ENCODE measurements around the gene ENPP3.
"Not testable (repeated sequence)": the region's sequence is repeated elsewhere in the genome, so short reads cannot be mapped to it uniquely, and the experiment has no call there.

ENPP3 gene

GRCh38 chr6:131685266-131685780, 48.2 kb downstream of the ENPP3 start:
- ATAC-seq (peak; percentile 81), DNase-seq (peak; percentile 23)

GRCh38 chr6:131687022-131687421, 49.9 kb downstream of the ENPP3 start:
- DNase-seq (no peak), ATAC-seq (no peak)

GRCh38 chr6:131688286-131688685, 51.2 kb downstream of the ENPP3 start:
- ATAC-seq: peak; percentile 48
- no peak for DNase-seq

- no peak for ATAC-seq
These were observed 54.9 kb downstream of the ENPP3 start for GRCh38 chr6:131692031-131692430.

GRCh38 chr6:131692589-131692988, 55.5 kb downstream of the ENPP3 start:
- no peak for DNase-seq
- no peak for ATAC-seq

More at GRCh38 chr6:131692031-131692430, 54.9 kb downstream of the ENPP3 start:
- no peak for DNase-seq

GRCh38 chr6:131693384-131693783, 56.3 kb downstream of the ENPP3 start:
- ATAC-seq (no peak), DNase-seq (no peak)

- ATAC-seq: peak; percentile 86
These were observed 57.8 kb downstream of the ENPP3 start for GRCh38 chr6:131694832-131695426.

GRCh38 chr6:131696956-131697355, 59.9 kb downstream of the ENPP3 start:
- no peak for ATAC-seq
- no peak for DNase-seq

More at GRCh38 chr6:131694832-131695426, 57.8 kb downstream of the ENPP3 start:
- DNase-seq: peak; percentile 43

- DNase-seq, ATAC-seq: not testable (repeated sequence)
These were observed 63.7 kb downstream of the ENPP3 start for GRCh38 chr6:131700851-131701250.

- not testable (repeated sequence) for ATAC-seq, DNase-seq
These were observed 66.8 kb downstream of the ENPP3 start for GRCh38 chr6:131703905-131704304.

GRCh38 chr6:131710917-131711316, 73.8 kb downstream of the ENPP3 start, which contains the start of gene CTAGE9:
Gene CTAGE9, minus strand, starts transcription at chr6:131711017. Its CDS starts 0 bp downstream, at chr6:131711017.
- not testable (repeated sequence) for ATAC-seq, DNase-seq

GRCh38 chr6:131715567-131715966, 78.5 kb downstream of the ENPP3 start:
- DNase-seq, ATAC-seq: not testable (repeated sequence)

GRCh38 chr6:131717836-131718542, 80.9 kb downstream of the ENPP3 start:
- DNase-seq: no peak
- ATAC-seq: no peak

GRCh38 chr6:131721161-131721560, 84.1 kb downstream of the ENPP3 start:
- ATAC-seq: no peak
- DNase-seq: no peak

- ATAC-seq (no peak), DNase-seq (no peak)
These were observed 87.0 kb downstream of the ENPP3 start for GRCh38 chr6:131724114-131724513.

- no peak for ATAC-seq
- no peak for DNase-seq
These were observed 90.4 kb downstream of the ENPP3 start for GRCh38 chr6:131727467-131727866.

- ATAC-seq: no peak
- no peak for DNase-seq
These were observed 90.8 kb downstream of the ENPP3 start for GRCh38 chr6:131727868-131728267.

- ATAC-seq: no peak
- no peak for DNase-seq
These were observed 91.3 kb downstream of the ENPP3 start for GRCh38 chr6:131728296-131728939.

- ATAC-seq: no peak
- DNase-seq: no peak
These were observed 92.4 kb downstream of the ENPP3 start for GRCh38 chr6:131729550-131729949.

GRCh38 chr6:131730264-131730663, 93.2 kb downstream of the ENPP3 start:
- DNase-seq: no peak
- ATAC-seq: no peak

- ATAC-seq (no peak), DNase-seq (no peak)
These were observed 94.1 kb downstream of the ENPP3 start for GRCh38 chr6:131731224-131731623.

- no peak for DNase-seq
- no peak for ATAC-seq
These were observed 96.4 kb downstream of the ENPP3 start for GRCh38 chr6:131733376-131734016.

Data from stimulated activated naive CD8-positive, alpha-beta T cell treated with anti-CD3 and anti-CD28 coated beads, Interleukin-15, Interleukin-2, amounts not matched to agents 100 U/mL and 50 U/mL, for 24 hours (primary cell).